GM12801 (cell line): Measurements from ENCODE around the gene HS2ST1.

Experiments
- CTCF ChIP-seq: IDR thresholded peaks from one replicate; pipeline ENCODE4 v1.5.1; 2011; ENCODE audit warnings: control low read depth; ENCODE audit not compliant: insufficient read length; ENCODE audit errors: extremely low read depth

The HS2ST1 gene

GRCh38 chr1:86887479-86888162, 26.8 kb upstream of the HS2ST1 start:
- TF ChIP-seq CTCF = no peak

GRCh38 chr1:86888327-86888726, 26.1 kb upstream of the HS2ST1 start:
- TF ChIP-seq CTCF = no peak

GRCh38 chr1:86905875-86906274, 8.6 kb upstream of the HS2ST1 start:
- no peak for TF ChIP-seq CTCF

- TF ChIP-seq CTCF = no peak
Observed at GRCh38 chr1:86906419-86906818, 8.0 kb upstream of the HS2ST1 start.

- TF ChIP-seq CTCF = no peak
Observed at GRCh38 chr1:86912281-86912900, 2.0 kb upstream of the HS2ST1 start.

GRCh38 chr1:86913399-86913895, 988 bp upstream of the HS2ST1 start:
- TF ChIP-seq CTCF = no peak

GRCh38 chr1:86913896-86914600, 387 bp upstream of the HS2ST1 start, which contains the start of gene SELENOF:
Gene SELENOF (minus strand): TSS chr1:86914126. CDS start chr1:86914111, 15 bp downstream.
- no peak for TF ChIP-seq CTCF
